Measurements from ENCODE around the gene GNAQ. TPM values are rescaled to one million over a fixed set of nuclear protein-coding genes. Genes with fewer than 3 reads are reported as not detected.

Gene GNAQ
- total RNA-seq, 2 donors from 2014 or later: 15.8 to 22.1 TPM

GRCh38 chr9:78017190-78017693, 14.4 kb downstream of the GNAQ start:
- ATAC-seq: no peak
- H3K4me3 ChIP-seq: no peak overlapping the region
- intact Hi-C loops (cut with DNase I): no loop called here
- H3K4me1 ChIP-seq: peaks cover 23% of the 10 kb centered on the region
- no peaks in the 10 kb centered on the region for H3K27me3 ChIP-seq
- no peaks in the 10 kb centered on the region for H3K36me3 ChIP-seq (replicated peaks in 1 of 2; ENCODE audit: insufficient read depth in 1 of 2, low read depth in 2 of 2)
- TF ChIP-seq POLR2A (IDR thresholded peaks at IDR 0.05): no peak
- no peak for TF ChIP-seq CTCF (IDR thresholded peaks at IDR 0.05)
- DNase-seq: no peak
- no peak overlapping the region for H3K27ac ChIP-seq
- WGBS, 2 donors: 86 to 89% methylated on average over 3 of the region's 3 CpGs
- H3K9me3 ChIP-seq: no peaks in the 10 kb centered on the region

DNA sequence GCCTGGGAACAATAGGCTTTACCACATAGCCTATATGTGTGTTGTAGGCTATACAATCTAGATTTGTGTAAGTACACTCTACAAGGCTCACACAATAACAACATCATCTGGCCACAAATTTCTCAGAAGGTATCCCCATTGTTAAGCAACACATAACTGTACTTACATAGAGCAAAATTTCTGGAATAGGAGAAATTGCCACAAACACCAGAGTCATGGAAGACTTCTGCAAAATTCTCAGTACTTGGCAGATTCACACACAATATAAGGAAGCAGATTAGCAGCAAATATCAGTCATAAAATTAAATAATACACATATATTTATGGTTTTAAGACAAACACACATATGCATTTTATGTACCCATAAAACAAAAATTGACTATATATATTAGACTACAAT, 16.4 kb downstream of the GNAQ start:
- intact Hi-C loops (cut with DNase I): no loop called here
- no peaks in the 10 kb centered on the region for H3K27me3 ChIP-seq

DNA sequence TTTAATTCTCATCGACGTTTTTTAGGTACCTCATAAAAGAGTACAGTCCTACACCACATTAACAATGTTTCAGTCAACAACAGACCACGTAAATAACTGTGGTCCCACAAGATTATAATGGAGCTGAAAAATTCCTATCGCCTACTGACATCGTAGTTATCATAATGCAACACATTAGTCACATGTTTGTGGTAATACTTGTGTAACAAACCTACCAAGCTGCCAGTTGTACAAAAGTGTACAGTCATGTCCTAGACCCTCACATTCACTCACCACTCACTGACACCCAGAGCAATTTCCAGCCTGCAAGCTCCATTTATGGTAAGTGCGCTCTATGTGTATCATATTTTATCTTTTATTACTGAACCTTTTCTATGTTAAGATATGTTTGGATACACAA, 16.8 kb downstream of the GNAQ start:
- WGBS, 2 donors: 86 to 88% methylated on average over 6 of the region's 6 CpGs
- Histone ChIP-seq H3K27me3 (no peaks in the 10 kb centered on the region), H3K27ac (no peak overlapping the region), H3K4me1 (peaks cover 7% of the 10 kb centered on the region), H3K36me3 (replicated peaks in 1 of 2; ENCODE audit: insufficient read depth in 1 of 2, low read depth in 2 of 2) (no peaks in the 10 kb centered on the region), H3K4me3 (no peak overlapping the region), H3K9me3 (no peaks in the 10 kb centered on the region)
- intact Hi-C loops (cut with DNase I): no loop called here
- DNase-seq (no peak), ATAC-seq (no peak)
- no peak for TF ChIP-seq CTCF (IDR thresholded peaks at IDR 0.05)
- no peak for TF ChIP-seq POLR2A (IDR thresholded peaks at IDR 0.05)

More for the DNA sequence above, 16.4 kb downstream of the GNAQ start:
- Histone ChIP-seq H3K9me3 (no peaks in the 10 kb centered on the region), H3K4me3 (no peak overlapping the region), H3K4me1 (peaks cover 9% of the 10 kb centered on the region), H3K36me3 (replicated peaks in 1 of 2; ENCODE audit: insufficient read depth in 1 of 2, low read depth in 2 of 2) (no peaks in the 10 kb centered on the region), H3K27ac (no peak overlapping the region)
- TF ChIP-seq POLR2A (IDR thresholded peaks at IDR 0.05) (no peak), CTCF (IDR thresholded peaks at IDR 0.05) (no peak)
- no peak for DNase-seq
- no peak for ATAC-seq

- Histone ChIP-seq H3K36me3 (replicated peaks in 1 of 2; ENCODE audit: insufficient read depth in 1 of 2, low read depth in 2 of 2) (no peaks in the 10 kb centered on the region), H3K27ac (no peak overlapping the region), H3K4me3 (no peak overlapping the region), H3K9me3 (no peaks in the 10 kb centered on the region), H3K4me1 (peaks cover 16% of the 10 kb centered on the region), H3K27me3 (no peaks in the 10 kb centered on the region)
- TF ChIP-seq POLR2A (IDR thresholded peaks at IDR 0.05) (no peak), CTCF (IDR thresholded peaks at IDR 0.05) (no peak)
- intact Hi-C loops (cut with DNase I): no loop called here
- 95 to 96% methylated on average over 1 of the region's 1 CpG for WGBS, 2 donors
- no peak for ATAC-seq
- no peak for DNase-seq
Measured at GRCh38 chr9:78013934-78014333, 17.7 kb downstream of the GNAQ start.

- H3K27me3 ChIP-seq: no peaks in the 10 kb centered on the region
- no peak for TF ChIP-seq CTCF (IDR thresholded peaks at IDR 0.05)
- no peak for TF ChIP-seq POLR2A (IDR thresholded peaks at IDR 0.05)
- intact Hi-C loops (cut with DNase I): no loop called here
- no peak overlapping the region for H3K4me3 ChIP-seq
- no peak for ATAC-seq
- no peaks in the 10 kb centered on the region for H3K9me3 ChIP-seq
- peak overlapping the region in 1 of 4 donors; percentile 37 for H3K27ac ChIP-seq
- DNase-seq: no peak
- no peaks in the 10 kb centered on the region for H3K36me3 ChIP-seq (replicated peaks in 1 of 2; ENCODE audit: insufficient read depth in 1 of 2, low read depth in 2 of 2)
- peaks cover 28% of the 10 kb centered on the region for H3K4me1 ChIP-seq
Measured at GRCh38 chr9:78011049-78011448, 20.6 kb downstream of the GNAQ start.

Data from body of pancreas (tissue), 4 donors.